Measurements from ENCODE around the gene SUPT5H. TPM values are rescaled to one million over a fixed set of nuclear protein-coding genes. Genes with fewer than 3 reads are reported as not detected.

Gene SUPT5H
- total RNA-seq (ENCODE audit: low replicate concordance), result 142 and 144 TPM in 2 replicates
- long read RNA-seq, partial matches to known transcripts, result 3 of 4 reads
- long read RNA-seq, other reads (novel, unspliced or antisense), result 0 of 4 reads

GRCh38 chr19:39445196-39446111 lies at the start of gene SUPT5H:
Gene SUPT5H (plus strand): TSS chr19:39445582. CDS start chr19:39445891, 309 bp downstream.
- no peak for TF ChIP-seq CTCF (conservative IDR thresholded peaks at IDR 0.05)
- H3K9me3 Mint-ChIP-seq, result no peaks in the 10 kb centered on the region
- peak within 1 kb of the TSS; percentile 98 for H3K27ac Mint-ChIP-seq
- peaks cover 28% of the 10 kb centered on the region for H3K4me1 Mint-ChIP-seq (ENCODE audit: unreplicated experiment)
- peak within 1 kb of the TSS; percentile 99 for H3K4me3 Mint-ChIP-seq
- peak; percentile 96 for DNase-seq (ENCODE audit: extremely low spot score, unreplicated experiment)
- H3K36me3 Mint-ChIP-seq, result peaks cover 15% of the 10 kb centered on the region
- H3K27me3 Mint-ChIP-seq, result no peaks in the 10 kb centered on the region

- Mint-ChIP-seq H3K36me3 (peaks cover 3% of the 10 kb centered on the region), H3K4me3 (peak overlapping the region; percentile 20), H3K4me1 (ENCODE audit: unreplicated experiment) (peaks cover 33% of the 10 kb centered on the region), H3K9me3 (no peaks in the 10 kb centered on the region), H3K27me3 (no peaks in the 10 kb centered on the region), H3K27ac (peak overlapping the region; percentile 90)
- TF ChIP-seq CTCF (conservative IDR thresholded peaks at IDR 0.05), result peak; percentile 96
- peak; percentile 90 for DNase-seq (ENCODE audit: extremely low spot score, unreplicated experiment)
Measured at GRCh38 chr19:39397360-39398296, 47.8 kb upstream of the SUPT5H start.

- H3K4me3 Mint-ChIP-seq, result no peak overlapping the region
Measured at GRCh38 chr19:39398297-39398864, 47.0 kb upstream of the SUPT5H start.

GRCh38 chr19:39399668-39400050 lies 45.7 kb upstream of the SUPT5H start:
- DNase-seq (ENCODE audit: extremely low spot score, unreplicated experiment), result no peak
- H3K9me3 Mint-ChIP-seq, result no peaks in the 10 kb centered on the region
- H3K36me3 Mint-ChIP-seq, result peaks cover 3% of the 10 kb centered on the region
- H3K27me3 Mint-ChIP-seq, result no peaks in the 10 kb centered on the region
- no peak for TF ChIP-seq CTCF (conservative IDR thresholded peaks at IDR 0.05)
- peaks cover 37% of the 10 kb centered on the region for H3K4me1 Mint-ChIP-seq (ENCODE audit: unreplicated experiment)
- peak overlapping the region; percentile 19 for H3K4me3 Mint-ChIP-seq
- H3K27ac Mint-ChIP-seq, result peak overlapping the region; percentile 86

More at GRCh38 chr19:39398297-39398864, 47.0 kb upstream of the SUPT5H start:
- DNase-seq (ENCODE audit: extremely low spot score, unreplicated experiment), result no peak
- peaks cover 33% of the 10 kb centered on the region for H3K4me1 Mint-ChIP-seq (ENCODE audit: unreplicated experiment)
- peak overlapping the region; percentile 90 for H3K27ac Mint-ChIP-seq
- no peak for TF ChIP-seq CTCF (conservative IDR thresholded peaks at IDR 0.05)
- peaks cover 3% of the 10 kb centered on the region for H3K36me3 Mint-ChIP-seq
- no peaks in the 10 kb centered on the region for H3K27me3 Mint-ChIP-seq
- H3K9me3 Mint-ChIP-seq, result no peaks in the 10 kb centered on the region

- no peaks in the 10 kb centered on the region for H3K27me3 Mint-ChIP-seq
- TF ChIP-seq CTCF (conservative IDR thresholded peaks at IDR 0.05), result no peak
- H3K4me3 Mint-ChIP-seq, result no peak overlapping the region
Measured at GRCh38 chr19:39400061-39400460, 45.3 kb upstream of the SUPT5H start.

More at GRCh38 chr19:39400061-39400460, 45.3 kb upstream of the SUPT5H start:
- no peak for DNase-seq (ENCODE audit: extremely low spot score, unreplicated experiment)
- H3K36me3 Mint-ChIP-seq, result peaks cover 3% of the 10 kb centered on the region
- H3K9me3 Mint-ChIP-seq, result no peaks in the 10 kb centered on the region
- H3K27ac Mint-ChIP-seq, result peak overlapping the region; percentile 86
- peaks cover 37% of the 10 kb centered on the region for H3K4me1 Mint-ChIP-seq (ENCODE audit: unreplicated experiment)

All from type B pancreatic cell (in vitro differentiated cells).